CD1c-positive myeloid dendritic cell (primary cell): ENCODE measurements around the gene IL17RD.

ENCODE experiments used
- DNase-seq: peaks from one replicate; pipeline ENCODE4 v3.0.0-alpha.2; 2016; ENCODE audit errors: extremely low spot score

The IL17RD gene

GRCh38 chr3:57158813-57159738 is 6.1 kb downstream of the IL17RD start:
- no peak for DNase-seq

GRCh38 chr3:57158325-57158724 is 6.8 kb downstream of the IL17RD start:
- DNase-seq: no peak

GRCh38 chr3:57157545-57157944 is 7.6 kb downstream of the IL17RD start:
- DNase-seq: no peak

- DNase-seq: no peak
Measured at GRCh38 chr3:57155310-57155643, 9.9 kb downstream of the IL17RD start.

- no peak for DNase-seq
Measured at GRCh38 chr3:57154470-57155309, 10.5 kb downstream of the IL17RD start.

- no peak for DNase-seq
Measured at GRCh38 chr3:57152151-57153143, 12.7 kb downstream of the IL17RD start.

GRCh38 chr3:57151749-57152148 is 13.4 kb downstream of the IL17RD start:
- DNase-seq: no peak

- no peak for DNase-seq
Measured at GRCh38 chr3:57151021-57151449, 14.1 kb downstream of the IL17RD start.

GRCh38 chr3:57150113-57150581 is 15.0 kb downstream of the IL17RD start:
- no peak for DNase-seq

GRCh38 chr3:57147071-57147470 is 18.1 kb downstream of the IL17RD start:
- DNase-seq: no peak

GRCh38 chr3:57145852-57146251 is 19.3 kb downstream of the IL17RD start:
- no peak for DNase-seq

- no peak for DNase-seq
Measured at GRCh38 chr3:57144952-57145351, 20.2 kb downstream of the IL17RD start.

GRCh38 chr3:57143886-57144459 is 21.2 kb downstream of the IL17RD start:
- DNase-seq: no peak

- no peak for DNase-seq
Measured at GRCh38 chr3:57142411-57142723, 22.8 kb downstream of the IL17RD start.

GRCh38 chr3:57141719-57142410 is 23.3 kb downstream of the IL17RD start:
- DNase-seq: no peak

GRCh38 chr3:57140894-57141293 is 24.3 kb downstream of the IL17RD start:
- no peak for DNase-seq

GRCh38 chr3:57135964-57136719 is 29.0 kb downstream of the IL17RD start:
- DNase-seq: no peak

- no peak for DNase-seq
Measured at GRCh38 chr3:57133157-57133556, 32.0 kb downstream of the IL17RD start.

- no peak for DNase-seq
Measured at GRCh38 chr3:57132674-57133073, 32.5 kb downstream of the IL17RD start.

GRCh38 chr3:57131210-57131588 is 34.0 kb downstream of the IL17RD start:
- no peak for DNase-seq
